ENCODE data around the gene MCC. TPM values are rescaled to one million over a fixed set of nuclear protein-coding genes. Genes with fewer than 3 reads are reported as not detected.

Gene MCC
- total and polyA plus RNA-seq, 4 donors, result 9.0 to 47.3 (median 14.7) TPM

DNA sequence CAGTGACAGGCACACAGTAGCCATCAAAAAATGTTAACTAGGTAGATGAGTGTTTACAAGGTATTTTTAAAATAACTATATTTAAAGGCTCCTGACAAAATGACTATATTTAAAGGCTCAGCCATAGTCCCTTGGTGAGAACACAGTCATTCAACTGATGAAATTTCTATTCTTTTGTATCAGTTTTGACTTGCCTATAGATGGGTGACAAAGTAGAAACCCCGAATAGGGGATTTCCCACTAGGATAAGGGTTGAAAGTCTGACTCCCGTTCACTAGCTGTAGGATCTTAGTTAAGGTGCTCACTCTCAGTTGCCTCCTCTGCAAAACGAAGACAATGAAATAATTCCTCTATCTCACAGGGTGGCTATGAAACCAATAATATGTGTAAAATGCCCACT is 271.7 kb downstream of the MCC start (continued):
- TF ChIP-seq NR2F2 (IDR thresholded peaks at IDR 0.05), result no peak

DNA sequence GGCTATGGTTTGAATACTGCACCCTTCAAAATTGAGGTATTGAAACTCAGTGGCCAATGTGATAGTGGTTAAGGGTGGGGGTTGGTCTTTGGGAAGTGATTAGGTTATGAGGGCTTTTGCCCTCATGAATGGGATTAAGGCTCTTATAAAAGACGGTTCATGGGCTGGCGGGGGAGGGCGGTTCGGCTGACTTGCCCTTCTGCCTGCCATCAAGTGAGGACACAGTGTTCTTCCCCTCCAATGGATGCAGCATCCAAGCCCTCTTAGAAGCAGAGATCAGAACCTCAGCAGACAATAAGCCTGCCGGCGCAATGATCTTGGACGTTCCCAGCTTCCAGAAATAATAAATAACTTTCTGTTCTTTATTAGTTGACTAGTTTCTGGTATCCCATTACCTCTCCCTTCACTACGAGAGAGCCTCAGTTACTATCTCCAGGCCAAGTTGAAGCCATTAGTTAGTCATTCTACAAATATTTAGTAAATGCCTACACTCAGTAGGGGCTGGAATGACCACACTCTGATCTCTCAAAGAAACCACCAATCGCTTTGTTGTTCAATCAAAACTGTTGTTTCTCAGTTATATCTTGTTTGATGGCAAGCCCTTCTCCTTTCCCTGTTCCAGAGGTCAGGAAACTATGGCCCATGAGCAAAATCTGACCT is 272.7 kb downstream of the MCC start:
- H3K27me3 ChIP-seq (ENCODE audit: control insufficient read depth in 4 of 4, insufficient read depth in 4 of 4, low read length in 3 of 4), result no peaks in the 10 kb centered on the region
- DNase-seq (ENCODE audit: low spot score), result no peak

More for the DNA sequence above, 272.7 kb downstream of the MCC start:
- 97% methylated on average over 9 of the region's 9 CpGs for WGBS
- TF ChIP-seq FOXA2 (IDR thresholded peaks at IDR 0.05) (no peak), RXRA (IDR thresholded peaks at IDR 0.05) (no peak), FOXA1 (IDR thresholded peaks at IDR 0.05) (no peak), JUND (IDR thresholded peaks at IDR 0.05) (no peak), NR2F2 (IDR thresholded peaks at IDR 0.05) (no peak), SP1 (IDR thresholded peaks at IDR 0.05) (no peak), EGR1 (IDR thresholded peaks at IDR 0.05; ENCODE audit: low read depth in 2 of 2) (no peak), GABPA (IDR thresholded peaks at IDR 0.05 in 1 of 2, conservative IDR thresholded peaks at IDR 0.05 in 1 of 2) (no peak), HNF4G (IDR thresholded peaks at IDR 0.05) (no peak), YY1 (IDR thresholded peaks at IDR 0.05) (no peak), RAD21 (IDR thresholded peaks at IDR 0.05) (no peak), TAF1 (conservative IDR thresholded peaks at IDR 0.05) (no peak), HNF4A (conservative IDR thresholded peaks at IDR 0.05) (no peak)
- TF ChIP-seq, protein P1, sequence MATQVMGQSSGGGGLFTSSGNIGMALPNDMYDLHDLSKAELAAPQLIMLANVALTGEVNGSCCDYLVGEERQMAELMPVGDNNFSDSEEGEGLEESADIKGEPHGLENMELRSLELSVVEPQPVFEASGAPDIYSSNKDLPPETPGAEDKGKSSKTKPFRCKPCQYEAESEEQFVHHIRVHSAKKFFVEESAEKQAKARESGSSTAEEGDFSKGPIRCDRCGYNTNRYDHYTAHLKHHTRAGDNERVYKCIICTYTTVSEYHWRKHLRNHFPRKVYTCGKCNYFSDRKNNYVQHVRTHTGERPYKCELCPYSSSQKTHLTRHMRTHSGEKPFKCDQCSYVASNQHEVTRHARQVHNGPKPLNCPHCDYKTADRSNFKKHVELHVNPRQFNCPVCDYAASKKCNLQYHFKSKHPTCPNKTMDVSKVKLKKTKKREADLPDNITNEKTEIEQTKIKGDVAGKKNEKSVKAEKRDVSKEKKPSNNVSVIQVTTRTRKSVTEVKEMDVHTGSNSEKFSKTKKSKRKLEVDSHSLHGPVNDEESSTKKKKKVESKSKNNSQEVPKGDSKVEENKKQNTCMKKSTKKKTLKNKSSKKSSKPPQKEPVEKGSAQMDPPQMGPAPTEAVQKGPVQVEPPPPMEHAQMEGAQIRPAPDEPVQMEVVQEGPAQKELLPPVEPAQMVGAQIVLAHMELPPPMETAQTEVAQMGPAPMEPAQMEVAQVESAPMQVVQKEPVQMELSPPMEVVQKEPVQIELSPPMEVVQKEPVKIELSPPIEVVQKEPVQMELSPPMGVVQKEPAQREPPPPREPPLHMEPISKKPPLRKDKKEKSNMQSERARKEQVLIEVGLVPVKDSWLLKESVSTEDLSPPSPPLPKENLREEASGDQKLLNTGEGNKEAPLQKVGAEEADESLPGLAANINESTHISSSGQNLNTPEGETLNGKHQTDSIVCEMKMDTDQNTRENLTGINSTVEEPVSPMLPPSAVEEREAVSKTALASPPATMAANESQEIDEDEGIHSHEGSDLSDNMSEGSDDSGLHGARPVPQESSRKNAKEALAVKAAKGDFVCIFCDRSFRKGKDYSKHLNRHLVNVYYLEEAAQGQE (IDR thresholded peaks at IDR 0.05), result no peak
- TF ChIP-seq, protein P2, sequence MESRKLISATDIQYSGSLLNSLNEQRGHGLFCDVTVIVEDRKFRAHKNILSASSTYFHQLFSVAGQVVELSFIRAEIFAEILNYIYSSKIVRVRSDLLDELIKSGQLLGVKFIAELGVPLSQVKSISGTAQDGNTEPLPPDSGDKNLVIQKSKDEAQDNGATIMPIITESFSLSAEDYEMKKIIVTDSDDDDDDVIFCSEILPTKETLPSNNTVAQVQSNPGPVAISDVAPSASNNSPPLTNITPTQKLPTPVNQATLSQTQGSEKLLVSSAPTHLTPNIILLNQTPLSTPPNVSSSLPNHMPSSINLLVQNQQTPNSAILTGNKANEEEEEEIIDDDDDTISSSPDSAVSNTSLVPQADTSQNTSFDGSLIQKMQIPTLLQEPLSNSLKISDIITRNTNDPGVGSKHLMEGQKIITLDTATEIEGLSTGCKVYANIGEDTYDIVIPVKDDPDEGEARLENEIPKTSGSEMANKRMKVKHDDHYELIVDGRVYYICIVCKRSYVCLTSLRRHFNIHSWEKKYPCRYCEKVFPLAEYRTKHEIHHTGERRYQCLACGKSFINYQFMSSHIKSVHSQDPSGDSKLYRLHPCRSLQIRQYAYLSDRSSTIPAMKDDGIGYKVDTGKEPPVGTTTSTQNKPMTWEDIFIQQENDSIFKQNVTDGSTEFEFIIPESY (IDR thresholded peaks at IDR 0.05), result no peak
- TF ChIP-seq, protein P3, sequence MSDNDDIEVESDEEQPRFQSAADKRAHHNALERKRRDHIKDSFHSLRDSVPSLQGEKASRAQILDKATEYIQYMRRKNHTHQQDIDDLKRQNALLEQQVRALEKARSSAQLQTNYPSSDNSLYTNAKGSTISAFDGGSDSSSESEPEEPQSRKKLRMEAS (IDR thresholded peaks at IDR 0.05), result no peak
- TF ChIP-seq, protein P4, sequence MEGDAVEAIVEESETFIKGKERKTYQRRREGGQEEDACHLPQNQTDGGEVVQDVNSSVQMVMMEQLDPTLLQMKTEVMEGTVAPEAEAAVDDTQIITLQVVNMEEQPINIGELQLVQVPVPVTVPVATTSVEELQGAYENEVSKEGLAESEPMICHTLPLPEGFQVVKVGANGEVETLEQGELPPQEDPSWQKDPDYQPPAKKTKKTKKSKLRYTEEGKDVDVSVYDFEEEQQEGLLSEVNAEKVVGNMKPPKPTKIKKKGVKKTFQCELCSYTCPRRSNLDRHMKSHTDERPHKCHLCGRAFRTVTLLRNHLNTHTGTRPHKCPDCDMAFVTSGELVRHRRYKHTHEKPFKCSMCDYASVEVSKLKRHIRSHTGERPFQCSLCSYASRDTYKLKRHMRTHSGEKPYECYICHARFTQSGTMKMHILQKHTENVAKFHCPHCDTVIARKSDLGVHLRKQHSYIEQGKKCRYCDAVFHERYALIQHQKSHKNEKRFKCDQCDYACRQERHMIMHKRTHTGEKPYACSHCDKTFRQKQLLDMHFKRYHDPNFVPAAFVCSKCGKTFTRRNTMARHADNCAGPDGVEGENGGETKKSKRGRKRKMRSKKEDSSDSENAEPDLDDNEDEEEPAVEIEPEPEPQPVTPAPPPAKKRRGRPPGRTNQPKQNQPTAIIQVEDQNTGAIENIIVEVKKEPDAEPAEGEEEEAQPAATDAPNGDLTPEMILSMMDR (IDR thresholded peaks at IDR 0.05; ENCODE audit: low read depth, low read length, missing input control), result no peak
- TF ChIP-seq, protein P5, sequence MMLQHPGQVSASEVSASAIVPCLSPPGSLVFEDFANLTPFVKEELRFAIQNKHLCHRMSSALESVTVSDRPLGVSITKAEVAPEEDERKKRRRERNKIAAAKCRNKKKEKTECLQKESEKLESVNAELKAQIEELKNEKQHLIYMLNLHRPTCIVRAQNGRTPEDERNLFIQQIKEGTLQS (IDR thresholded peaks at IDR 0.05), result no peak
- Histone ChIP-seq H3K9ac (ENCODE audit: low read depth in 1 of 2, low read length in 2 of 2) (no peak overlapping the region), H3K4me3 (ENCODE audit: low read depth in 1 of 3, low read length in 3 of 3) (no peak overlapping the region), H3K27ac (ENCODE audit: low read depth in 1 of 2, low read length in 2 of 2) (no peak overlapping the region), H3K36me3 (ENCODE audit: control insufficient read depth in 4 of 4, insufficient read depth in 3 of 4, low read depth in 1 of 4, low read length in 3 of 4) (no peaks in the 10 kb centered on the region), H3K9me3 (ENCODE audit: control insufficient read depth in 4 of 4, low read length in 3 of 4) (no peaks in the 10 kb centered on the region), H3K4me1 (ENCODE audit: control insufficient read depth in 4 of 4, insufficient read depth in 4 of 4, low read length in 3 of 4) (peaks cover 0 to 28% (median 16%) of the 10 kb centered on the region in 4 donors)

All from liver (tissue), 9 donors.